Measurements from ENCODE around the gene SLC12A6.

DNA sequence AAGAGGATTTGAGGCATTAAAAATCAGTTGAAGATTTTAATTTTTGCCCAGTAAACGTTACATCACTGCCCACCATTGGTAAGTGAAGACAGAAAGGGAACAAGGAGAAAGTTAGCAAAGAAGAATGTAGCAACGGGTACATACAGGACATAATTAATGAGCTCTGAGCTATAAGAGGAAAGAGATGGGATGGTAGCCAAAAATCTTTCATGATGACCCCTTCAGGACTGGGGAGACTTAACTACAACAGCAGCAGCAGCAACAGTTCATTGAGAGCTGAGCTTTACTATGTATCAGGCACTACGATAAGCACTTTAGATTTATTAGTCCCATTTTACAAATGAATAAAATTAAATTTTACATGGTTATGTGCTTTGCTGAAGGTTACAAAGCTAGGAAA, 94.4 kb downstream of the SLC12A6 start:
- no peak for TF ChIP-seq ZNF776 (tag by site-specific recombination; IDR thresholded peaks at IDR 0.05; ENCODE audit: borderline replicate concordance)
- TF ChIP-seq ZEB2 (tag by site-specific recombination; IDR thresholded peaks at IDR 0.05), result no peak
- TF ChIP-seq, protein P1, sequence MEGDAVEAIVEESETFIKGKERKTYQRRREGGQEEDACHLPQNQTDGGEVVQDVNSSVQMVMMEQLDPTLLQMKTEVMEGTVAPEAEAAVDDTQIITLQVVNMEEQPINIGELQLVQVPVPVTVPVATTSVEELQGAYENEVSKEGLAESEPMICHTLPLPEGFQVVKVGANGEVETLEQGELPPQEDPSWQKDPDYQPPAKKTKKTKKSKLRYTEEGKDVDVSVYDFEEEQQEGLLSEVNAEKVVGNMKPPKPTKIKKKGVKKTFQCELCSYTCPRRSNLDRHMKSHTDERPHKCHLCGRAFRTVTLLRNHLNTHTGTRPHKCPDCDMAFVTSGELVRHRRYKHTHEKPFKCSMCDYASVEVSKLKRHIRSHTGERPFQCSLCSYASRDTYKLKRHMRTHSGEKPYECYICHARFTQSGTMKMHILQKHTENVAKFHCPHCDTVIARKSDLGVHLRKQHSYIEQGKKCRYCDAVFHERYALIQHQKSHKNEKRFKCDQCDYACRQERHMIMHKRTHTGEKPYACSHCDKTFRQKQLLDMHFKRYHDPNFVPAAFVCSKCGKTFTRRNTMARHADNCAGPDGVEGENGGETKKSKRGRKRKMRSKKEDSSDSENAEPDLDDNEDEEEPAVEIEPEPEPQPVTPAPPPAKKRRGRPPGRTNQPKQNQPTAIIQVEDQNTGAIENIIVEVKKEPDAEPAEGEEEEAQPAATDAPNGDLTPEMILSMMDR (tag by site-specific recombination; IDR thresholded peaks at IDR 0.05), result no peak
- no peak for TF ChIP-seq ZFP3 (tag by site-specific recombination; IDR thresholded peaks at IDR 0.05; ENCODE audit: low read depth)
- TF ChIP-seq, protein P2, sequence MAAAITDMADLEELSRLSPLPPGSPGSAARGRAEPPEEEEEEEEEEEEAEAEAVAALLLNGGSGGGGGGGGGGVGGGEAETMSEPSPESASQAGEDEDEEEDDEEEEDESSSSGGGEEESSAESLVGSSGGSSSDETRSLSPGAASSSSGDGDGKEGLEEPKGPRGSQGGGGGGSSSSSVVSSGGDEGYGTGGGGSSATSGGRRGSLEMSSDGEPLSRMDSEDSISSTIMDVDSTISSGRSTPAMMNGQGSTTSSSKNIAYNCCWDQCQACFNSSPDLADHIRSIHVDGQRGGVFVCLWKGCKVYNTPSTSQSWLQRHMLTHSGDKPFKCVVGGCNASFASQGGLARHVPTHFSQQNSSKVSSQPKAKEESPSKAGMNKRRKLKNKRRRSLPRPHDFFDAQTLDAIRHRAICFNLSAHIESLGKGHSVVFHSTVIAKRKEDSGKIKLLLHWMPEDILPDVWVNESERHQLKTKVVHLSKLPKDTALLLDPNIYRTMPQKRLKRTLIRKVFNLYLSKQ (tag by site-specific recombination; IDR thresholded peaks at IDR 0.05; ENCODE audit: borderline replicate concordance), result no peak
- TF ChIP-seq ZNF501 (tag by site-specific recombination; IDR thresholded peaks at IDR 0.05), result no peak
- TF ChIP-seq, protein P3, sequence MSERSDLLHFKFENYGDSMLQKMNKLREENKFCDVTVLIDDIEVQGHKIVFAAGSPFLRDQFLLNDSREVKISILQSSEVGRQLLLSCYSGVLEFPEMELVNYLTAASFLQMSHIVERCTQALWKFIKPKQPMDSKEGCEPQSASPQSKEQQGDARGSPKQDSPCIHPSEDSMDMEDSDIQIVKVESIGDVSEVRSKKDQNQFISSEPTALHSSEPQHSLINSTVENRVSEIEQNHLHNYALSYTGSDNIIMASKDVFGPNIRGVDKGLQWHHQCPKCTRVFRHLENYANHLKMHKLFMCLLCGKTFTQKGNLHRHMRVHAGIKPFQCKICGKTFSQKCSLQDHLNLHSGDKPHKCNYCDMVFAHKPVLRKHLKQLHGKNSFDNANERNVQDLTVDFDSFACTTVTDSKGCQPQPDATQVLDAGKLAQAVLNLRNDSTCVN (tag by site-specific recombination; optimal IDR thresholded peaks at IDR 0.05), result no peak
- no peak for TF ChIP-seq ZNF223 (tag by site-specific recombination; IDR thresholded peaks at IDR 0.05)
- no peak for TF ChIP-seq TCF7L2 (IDR thresholded peaks at IDR 0.05; ENCODE audit: borderline replicate concordance, low read depth, low read length)
